ENCODE results near the gene PRMT1. TPM values are rescaled to one million over a fixed set of nuclear protein-coding genes. Genes with fewer than 3 reads are reported as not detected.
A peak's percentile ranks its signal among the peaks of the same experiment; 100 is the strongest.

PRMT1 gene
- total and polyA plus RNA-seq, 2 of the 13 experiments (the other 11 are each of a cell fraction or from before 2014, with no cell fraction given), result 324 to 374 TPM

GRCh38 chr19:49646586-49646985 is 30.5 kb upstream of the PRMT1 start:
- no peaks in the 10 kb centered on the region for H3K27me3 ChIP-seq (ENCODE audit: control insufficient read depth in 1 of 2, insufficient read depth in 2 of 2, low read length in 2 of 2)
- intact Hi-C loops (cut with micrococcal nuclease; ENCODE audit: unreplicated experiment), result no loop called here
- TF ChIP-seq GABPA (IDR thresholded peaks at IDR 0.05; ENCODE audit: low read depth, low read length) (no peak), GABPA (CRISPR knock-in tag; IDR thresholded peaks at IDR 0.05; ENCODE audit: low read depth) (no peak), RBFOX2 (IDR thresholded peaks at IDR 0.05; ENCODE audit: low read depth, low read length) (0 out of 2 replicates have a peak, but pooled peaks have one; percentile 29), AGO2 (optimal IDR thresholded peaks at IDR 0.05; ENCODE audit: low read depth, low read length) (peak; percentile 19)
- no peak overlapping the region for H3K4me2 ChIP-seq (ENCODE audit: low read depth, low read length)
- ATAC-seq (no peak), DNase-seq (ENCODE audit: low spot score) (no peak), FAIRE-seq (no peak)
- in situ Hi-C loops (cut with HindIII; ENCODE audit: extremely low pct_ligation_motif_present, low pct_unique_long_range_greater_than_20kb), result no loop called here
- peaks cover 40% of the 10 kb centered on the region for H3K4me1 ChIP-seq (ENCODE audit: insufficient read depth, low read length)
- POLR2A ChIA-PET, result interaction anchor here (0.7 to 5.8 kb wide), 3 partner anchors 11 to 33 kb away, joined by 3 to 24 read pairs (median 3); no protein-coding TSS in a partner anchor
- no peak overlapping the region for H3K4me3 ChIP-seq (replicated peaks in 1 of 3; ENCODE audit: insufficient read depth in 1 of 3, low read depth in 2 of 3, low read length in 3 of 3)
- BruUV-seq (replicated peaks), result no TSS peak
- H3K9ac ChIP-seq (ENCODE audit: insufficient read depth, low read depth, low read length), result no peak overlapping the region
- no peak overlapping the region for H3K27ac ChIP-seq (ENCODE audit: extremely low read length, insufficient read depth, low read length)
- no peaks in the 10 kb centered on the region for H3K9me3 ChIP-seq (ENCODE audit: low read length)
- CTCF ChIA-PET (ENCODE audit: low intra/inter-chr PET ratio, low total read pairs), result no interaction called here
- no peaks in the 10 kb centered on the region for H4K20me1 ChIP-seq (ENCODE audit: insufficient read depth, low read length)
- no peak overlapping the region for H2AFZ ChIP-seq (ENCODE audit: low read length)
- H3K36me3 ChIP-seq (replicated peaks in 1 of 2; ENCODE audit: control insufficient read depth in 1 of 2, insufficient read depth in 2 of 2, low read length in 2 of 2), result peaks cover 15 to 16% of the 10 kb centered on the region in 2 experiments; a peak in 3 of 5 replicates
- H3K79me2 ChIP-seq (ENCODE audit: insufficient read depth, low read length), result peaks cover 31% of the 10 kb centered on the region
- WGBS (ENCODE audit: low lambda C conversion rate), result 100% methylated on average over 12 of the region's 17 CpGs

GRCh38 chr19:49651029-49651819 is 25.8 kb upstream of the PRMT1 start:
- Histone ChIP-seq H3K36me3 (replicated peaks in 1 of 2; ENCODE audit: control insufficient read depth in 1 of 2, insufficient read depth in 2 of 2, low read length in 2 of 2) (peaks cover 31 to 46% of the 10 kb centered on the region in 2 experiments; a peak in 4 of 5 replicates), H3K79me2 (ENCODE audit: insufficient read depth, low read length) (no peaks in the 10 kb centered on the region), H3K4me3 (replicated peaks in 1 of 3; ENCODE audit: insufficient read depth in 1 of 3, low read depth in 2 of 3, low read length in 3 of 3) (no peak overlapping the region), H3K9ac (ENCODE audit: insufficient read depth, low read depth, low read length) (no peak overlapping the region), H3K9me3 (ENCODE audit: low read length) (no peaks in the 10 kb centered on the region), H3K4me1 (ENCODE audit: insufficient read depth, low read length) (peaks cover 17% of the 10 kb centered on the region), H2AFZ (ENCODE audit: low read length) (no peak overlapping the region), H3K4me2 (ENCODE audit: low read depth, low read length) (no peak overlapping the region), H4K20me1 (ENCODE audit: insufficient read depth, low read length) (no peaks in the 10 kb centered on the region), H3K27me3 (ENCODE audit: control insufficient read depth in 1 of 2, insufficient read depth in 2 of 2, low read length in 2 of 2) (no peaks in the 10 kb centered on the region), H3K27ac (ENCODE audit: extremely low read length, insufficient read depth, low read length) (no peak overlapping the region)
- peak; percentile 33; the same call in 1 of the 2 replicates for TF ChIP-seq RBFOX2 (IDR thresholded peaks at IDR 0.05; ENCODE audit: low read depth, low read length)
- TF ChIP-seq NFATC3 (CRISPR knock-in tag; IDR thresholded peaks at IDR 0.05), result no peak
- TF ChIP-seq REST (IDR thresholded peaks at IDR 0.05; ENCODE audit: borderline replicate concordance in 1 of 2, low read depth in 1 of 2, low read length in 2 of 2), result no peak
- ChIA-PET CTCF (ENCODE audit: low intra/inter-chr PET ratio, low total read pairs) (no interaction called here), POLR2A (no interaction called here)
- DNase-seq (ENCODE audit: low spot score) (no peak), FAIRE-seq (no peak), ATAC-seq (no peak)
- intact Hi-C loops (cut with micrococcal nuclease; ENCODE audit: unreplicated experiment) (no loop called here), in situ Hi-C loops (cut with HindIII; ENCODE audit: extremely low pct_ligation_motif_present, low pct_unique_long_range_greater_than_20kb) (no loop called here)
- no TSS peak for BruUV-seq (replicated peaks)
- WGBS (ENCODE audit: low lambda C conversion rate), result 99% methylated on average over 68 of the region's 72 CpGs

Data from HepG2 (cell line).